GM18508 (cell line): ENCODE measurements around the gene PRKACB.
"Not testable (repeated sequence)": the region's sequence is repeated elsewhere in the genome, so short reads cannot be mapped to it uniquely, and the experiment has no call there.

Source experiments
- ATAC-seq: cut with Tn5 transposase; IDR thresholded peaks from one replicate; pipeline ENCODE4 v1.9.1; 2021; ENCODE audit warnings: moderate number of reproducible peaks; ENCODE audit not compliant: insufficient read depth, unreplicated experiment

The PRKACB gene

GRCh38 chr1:84214115-84214956 lies 70.3 kb downstream of the PRKACB start:
- ATAC-seq = no peak

GRCh38 chr1:84217239-84217638 lies 73.2 kb downstream of the PRKACB start:
- no peak for ATAC-seq

GRCh38 chr1:84223751-84224432 lies 79.8 kb downstream of the PRKACB start:
- ATAC-seq = no peak

GRCh38 chr1:84224905-84225304 lies 80.8 kb downstream of the PRKACB start:
- no peak for ATAC-seq

GRCh38 chr1:84225646-84226045 lies 81.6 kb downstream of the PRKACB start:
- ATAC-seq = no peak

- not testable (repeated sequence) for ATAC-seq
Observed at GRCh38 chr1:84232676-84233075, 88.6 kb downstream of the PRKACB start.

- ATAC-seq = no peak
Observed at GRCh38 chr1:84236256-84236655, 92.2 kb downstream of the PRKACB start.

- no peak for ATAC-seq
Observed at GRCh38 chr1:84242641-84243040, 98.6 kb downstream of the PRKACB start.

- no peak for ATAC-seq
Observed at GRCh38 chr1:84245563-84245962, 101.5 kb downstream of the PRKACB start.

- no peak for ATAC-seq
Observed at GRCh38 chr1:84246213-84246612, 102.1 kb downstream of the PRKACB start.

- ATAC-seq = no peak
Observed at GRCh38 chr1:84247425-84248220, 103.6 kb downstream of the PRKACB start.

GRCh38 chr1:84250668-84251067 lies 106.6 kb downstream of the PRKACB start:
- ATAC-seq = no peak

- no peak for ATAC-seq
Observed at GRCh38 chr1:84253036-84253435, 109.0 kb downstream of the PRKACB start.

- ATAC-seq = no peak
Observed at GRCh38 chr1:84253891-84254290, 109.8 kb downstream of the PRKACB start.

- no peak for ATAC-seq
Observed at GRCh38 chr1:84254703-84255238, 110.7 kb downstream of the PRKACB start.

GRCh38 chr1:84255582-84255981 lies 111.5 kb downstream of the PRKACB start:
- ATAC-seq = no peak

GRCh38 chr1:84257617-84258016 lies 113.5 kb downstream of the PRKACB start:
- no peak for ATAC-seq

- no peak for ATAC-seq
Observed at GRCh38 chr1:84259376-84259775, 115.3 kb downstream of the PRKACB start.

GRCh38 chr1:84259989-84260388 lies 115.9 kb downstream of the PRKACB start:
- ATAC-seq = no peak

GRCh38 chr1:84260852-84261518 lies 116.9 kb downstream of the PRKACB start:
- no peak for ATAC-seq
